Fibroblast of skin of left quadriceps (primary cell): ENCODE measurements around the gene XIRP2.

Experiments
- DNase-seq, 2 experiments: peaks; one replicate each; pipeline ENCODE4 v3.0.0-alpha.2; 2013; ENCODE audit warnings: low read depth in 2 of 2

XIRP2 gene

GRCh38 chr2:167133614-167134013, 245.3 kb downstream of the XIRP2 start:
- no peak for DNase-seq

DNA sequence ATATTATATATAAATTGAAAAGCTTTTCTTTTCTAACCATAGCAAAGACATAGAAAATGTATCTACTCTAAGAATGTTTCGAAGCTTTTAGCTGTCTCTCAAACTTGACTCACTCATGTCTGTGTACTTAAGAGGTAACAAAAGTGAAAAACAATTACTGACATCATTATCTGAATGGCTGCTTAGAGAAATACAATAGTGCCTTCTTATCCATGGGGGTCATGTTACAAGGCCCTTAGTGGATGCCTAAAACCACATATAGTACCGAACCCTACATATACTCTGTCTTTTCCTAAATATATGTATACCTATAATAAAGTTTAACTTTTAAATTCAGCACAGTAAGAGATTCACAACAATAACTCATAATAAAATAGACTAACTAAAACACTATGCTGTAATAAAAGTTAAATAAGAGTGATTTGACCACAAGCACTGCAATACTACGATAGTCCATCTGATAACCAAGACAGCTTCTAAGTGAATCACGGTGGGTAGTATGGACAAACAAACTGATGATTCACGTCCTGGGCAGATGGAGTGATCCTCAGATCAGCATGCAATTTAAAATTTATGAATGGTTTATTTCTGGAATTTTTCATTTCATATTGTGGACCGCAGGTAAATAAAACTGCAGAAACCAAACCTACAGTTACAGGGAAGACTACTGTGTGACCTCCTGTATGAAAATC, 246.2 kb downstream of the XIRP2 start:
- no peak for DNase-seq

DNA sequence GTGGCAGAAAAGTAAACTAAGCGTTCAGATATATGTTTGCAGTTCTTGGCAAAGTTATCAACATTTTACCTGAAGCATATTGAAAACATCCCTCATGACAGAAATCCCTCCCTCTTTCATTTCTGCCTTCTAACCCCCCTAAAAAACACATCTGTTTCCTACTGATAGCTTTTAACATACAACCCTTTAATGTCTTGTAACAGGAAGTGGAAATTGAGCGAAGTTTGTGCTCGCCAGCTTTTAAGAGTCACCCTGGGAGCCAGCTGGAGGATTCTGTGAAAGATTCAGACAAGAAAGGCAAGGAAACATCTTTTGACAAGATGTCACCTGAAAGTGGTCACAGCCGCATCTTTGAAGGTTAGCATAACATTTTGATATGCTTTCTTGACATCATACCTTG, 247.4 kb downstream of the XIRP2 start:
- DNase-seq = no peak

- DNase-seq = peak; percentile 24 to 27
Observed at GRCh38 chr2:167136879-167137596, 248.8 kb downstream of the XIRP2 start.

GRCh38 chr2:167140330-167140729, 252.1 kb downstream of the XIRP2 start:
- no peak for DNase-seq

DNA sequence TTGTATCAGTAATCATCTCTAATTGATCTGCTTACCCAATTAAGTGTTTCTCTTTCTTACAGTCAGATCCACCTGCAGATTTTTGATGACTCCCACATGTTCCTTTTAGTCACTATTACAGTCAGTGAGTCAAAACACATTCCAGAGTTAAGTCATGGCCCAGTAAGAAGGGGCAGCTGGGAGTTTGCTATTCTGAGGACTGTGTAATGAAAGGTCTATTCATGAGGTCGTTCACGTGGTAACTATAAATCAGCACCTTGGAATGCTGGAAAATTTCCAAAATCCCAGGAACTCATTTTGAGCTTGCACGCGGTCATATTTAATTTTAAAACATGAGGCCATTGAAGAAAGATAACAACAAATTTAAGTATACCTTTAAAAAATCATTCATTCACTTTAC, 252.5 kb downstream of the XIRP2 start:
- DNase-seq = peak; percentile 87 to 88

GRCh38 chr2:167142554-167142953, 254.3 kb downstream of the XIRP2 start:
- DNase-seq = no peak

- peak; percentile 25 to 36 for DNase-seq
Observed at GRCh38 chr2:167144179-167144898, 256.1 kb downstream of the XIRP2 start.

DNA sequence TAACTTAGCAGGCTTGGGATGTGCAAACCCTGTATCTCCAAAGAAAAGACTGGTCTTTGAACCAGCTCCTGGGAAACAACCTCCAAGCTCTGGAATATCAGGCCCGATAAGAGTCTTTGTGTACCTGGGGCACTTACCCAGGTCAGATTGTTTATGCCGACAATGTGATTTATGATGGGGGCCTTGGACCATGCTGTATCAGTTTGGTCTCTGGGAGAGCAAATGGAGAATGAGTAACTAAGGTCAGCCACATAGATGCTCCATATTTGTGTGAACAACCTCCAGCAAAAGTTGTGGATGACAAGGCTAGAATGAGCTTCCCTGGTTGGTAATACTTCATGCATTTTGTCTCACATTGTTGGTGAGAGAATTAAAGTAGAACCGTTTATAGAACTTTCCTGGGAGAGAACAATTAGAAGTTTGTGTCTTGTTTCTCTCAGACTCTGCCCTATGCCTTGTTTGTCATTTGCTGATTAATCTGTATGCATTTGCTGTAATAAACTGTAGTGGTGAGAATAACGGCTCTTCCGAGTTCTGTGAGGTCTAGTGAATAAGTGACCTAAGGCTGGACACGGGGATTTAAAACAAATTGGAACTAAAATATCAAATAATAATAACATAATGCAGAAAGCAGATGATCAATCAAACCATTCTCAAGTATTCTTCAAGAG, 259.1 kb downstream of the XIRP2 start:
- no peak for DNase-seq

GRCh38 chr2:167151894-167152293, 263.6 kb downstream of the XIRP2 start:
- no peak for DNase-seq

DNA sequence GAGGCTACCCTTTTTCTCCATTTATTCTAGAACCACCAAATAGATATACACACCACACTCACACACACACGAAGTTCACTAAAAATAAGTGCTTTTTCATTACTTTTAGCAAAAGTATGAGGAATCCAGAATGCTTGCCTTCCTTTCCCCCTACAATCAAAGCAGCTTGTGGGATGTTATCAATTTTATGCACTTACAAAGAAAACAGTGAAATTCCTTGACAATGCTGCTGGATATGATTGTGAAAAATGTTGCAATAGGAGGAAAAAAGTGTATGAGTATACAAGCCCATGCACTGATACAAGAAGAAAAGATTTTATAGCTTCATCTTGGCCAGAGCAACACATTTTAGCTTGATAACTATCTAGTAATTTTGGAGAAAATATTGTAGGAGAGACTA, 269.2 kb downstream of the XIRP2 start:
- DNase-seq = no peak

DNA sequence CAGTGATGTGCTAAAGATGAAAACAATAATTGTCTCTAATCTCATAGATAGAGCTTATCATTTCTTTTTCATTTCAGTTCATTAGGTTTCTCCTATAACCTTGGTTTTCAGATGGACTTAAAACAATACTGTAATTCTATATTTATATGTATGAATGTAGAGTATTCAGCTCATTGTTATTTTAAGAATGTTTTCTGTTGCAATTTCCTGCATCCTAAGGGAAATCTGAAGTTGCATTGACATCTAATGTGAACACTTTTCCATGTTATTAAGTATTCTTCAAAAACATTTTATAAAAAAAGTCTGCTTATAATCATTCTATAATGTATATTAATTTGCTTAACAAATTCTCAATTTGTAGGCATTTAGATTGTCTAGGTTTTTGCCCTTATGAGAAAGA, 288.9 kb downstream of the XIRP2 start:
- DNase-seq = no peak

DNA sequence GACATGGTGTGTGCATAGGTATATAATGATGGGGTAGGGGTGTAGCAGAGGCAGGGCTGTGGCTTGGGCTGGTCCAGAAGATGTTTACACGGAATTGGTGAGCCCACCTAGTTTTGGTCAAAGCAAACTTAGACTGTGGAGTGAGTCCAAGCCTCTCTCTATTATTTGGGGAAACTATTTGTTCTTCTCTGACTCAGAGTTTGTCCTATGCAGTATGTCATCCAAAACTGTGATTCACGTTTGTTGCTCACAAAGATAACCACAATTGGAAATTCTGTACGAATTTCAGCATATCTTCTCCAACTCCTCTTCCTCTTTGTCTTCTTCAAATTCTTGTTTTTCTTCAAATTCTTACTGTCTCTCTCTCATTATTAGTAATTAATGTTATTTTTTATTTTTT, 292.9 kb downstream of the XIRP2 start:
- no peak for DNase-seq

GRCh38 chr2:167181688-167182087, 293.4 kb downstream of the XIRP2 start:
- DNase-seq = no peak

DNA sequence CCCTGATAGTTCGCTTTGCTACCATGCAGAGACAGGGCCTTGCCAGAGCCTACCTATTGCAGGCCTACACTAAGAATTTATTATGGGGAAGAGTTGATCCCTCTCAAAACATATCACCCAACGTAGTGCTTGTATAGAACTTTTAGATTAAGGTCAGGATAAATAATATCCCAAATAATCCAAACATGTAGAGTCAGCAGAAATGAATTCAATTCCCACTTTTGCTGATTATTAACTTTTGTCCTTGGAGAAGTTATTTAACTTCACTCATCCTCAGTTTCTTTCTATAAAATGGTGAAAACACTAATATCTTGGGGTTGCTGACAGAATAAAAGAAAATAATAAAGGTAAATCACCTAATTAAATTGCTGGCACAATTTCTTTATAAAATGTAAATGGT, 294.1 kb downstream of the XIRP2 start:
- DNase-seq = no peak

DNA sequence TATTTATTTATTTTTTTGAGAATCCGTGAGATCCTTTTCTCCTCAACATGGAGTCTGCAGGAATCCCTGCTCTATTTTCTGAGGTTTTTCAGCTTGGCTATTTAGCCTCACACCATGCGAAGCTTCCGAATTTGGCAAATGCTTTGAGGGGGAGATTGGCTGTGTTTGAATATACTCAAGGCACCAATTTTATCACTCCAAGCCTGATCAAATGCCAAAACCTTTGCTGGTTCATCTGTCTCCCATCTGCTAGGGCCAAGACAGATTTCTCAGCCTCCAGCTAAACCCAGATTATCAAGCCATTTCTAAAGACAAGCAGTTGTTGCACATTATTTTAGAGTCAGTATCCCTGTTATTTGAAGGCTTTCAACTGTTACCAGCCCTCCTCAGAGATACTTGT, 295.7 kb downstream of the XIRP2 start:
- DNase-seq = no peak

GRCh38 chr2:167186465-167186864, 298.2 kb downstream of the XIRP2 start:
- no peak for DNase-seq

GRCh38 chr2:167187049-167187727, 298.9 kb downstream of the XIRP2 start:
- DNase-seq = no peak

GRCh38 chr2:167187978-167188967, 300.0 kb downstream of the XIRP2 start:
- no peak for DNase-seq

DNA sequence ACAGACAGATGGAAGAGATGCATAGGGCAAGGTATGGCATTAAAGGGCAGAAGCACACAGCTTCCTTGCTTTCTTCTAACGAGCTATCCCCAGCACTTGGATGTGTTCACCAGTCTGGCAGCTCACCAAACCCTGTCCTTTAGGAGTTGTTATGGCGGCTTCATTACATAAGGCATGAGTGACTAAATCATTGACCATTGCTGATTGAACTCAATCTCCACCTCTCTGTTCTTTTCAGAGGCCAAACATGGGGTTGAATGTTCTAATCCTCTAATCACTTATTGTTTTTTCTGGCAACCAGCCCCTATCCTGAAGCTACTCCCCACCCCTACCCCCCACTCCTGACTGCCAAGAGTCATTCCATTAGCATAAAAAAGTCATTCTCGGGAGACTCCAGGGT, 301.8 kb downstream of the XIRP2 start:
- DNase-seq = no peak

DNA sequence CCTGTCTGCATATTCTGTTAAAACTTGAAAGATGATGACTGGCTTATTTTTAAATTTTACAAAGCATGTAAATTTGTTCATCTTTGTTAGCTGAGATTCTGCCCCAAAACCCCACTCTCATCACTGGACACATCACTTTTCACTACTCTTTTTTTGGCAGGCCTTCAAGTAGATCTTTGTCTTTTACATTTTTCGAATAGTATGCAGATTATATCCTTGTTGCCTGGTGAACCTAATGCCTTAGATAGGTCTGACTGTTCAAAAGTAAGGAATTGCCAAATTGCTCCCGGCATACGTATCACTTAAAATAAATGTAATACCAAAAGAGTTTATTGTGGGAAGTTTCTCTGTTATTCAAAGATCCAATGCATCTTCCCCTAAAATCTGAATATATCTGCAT, 303.3 kb downstream of the XIRP2 start:
- no peak for DNase-seq
